ENCODE data around the gene CKM.

DNA sequence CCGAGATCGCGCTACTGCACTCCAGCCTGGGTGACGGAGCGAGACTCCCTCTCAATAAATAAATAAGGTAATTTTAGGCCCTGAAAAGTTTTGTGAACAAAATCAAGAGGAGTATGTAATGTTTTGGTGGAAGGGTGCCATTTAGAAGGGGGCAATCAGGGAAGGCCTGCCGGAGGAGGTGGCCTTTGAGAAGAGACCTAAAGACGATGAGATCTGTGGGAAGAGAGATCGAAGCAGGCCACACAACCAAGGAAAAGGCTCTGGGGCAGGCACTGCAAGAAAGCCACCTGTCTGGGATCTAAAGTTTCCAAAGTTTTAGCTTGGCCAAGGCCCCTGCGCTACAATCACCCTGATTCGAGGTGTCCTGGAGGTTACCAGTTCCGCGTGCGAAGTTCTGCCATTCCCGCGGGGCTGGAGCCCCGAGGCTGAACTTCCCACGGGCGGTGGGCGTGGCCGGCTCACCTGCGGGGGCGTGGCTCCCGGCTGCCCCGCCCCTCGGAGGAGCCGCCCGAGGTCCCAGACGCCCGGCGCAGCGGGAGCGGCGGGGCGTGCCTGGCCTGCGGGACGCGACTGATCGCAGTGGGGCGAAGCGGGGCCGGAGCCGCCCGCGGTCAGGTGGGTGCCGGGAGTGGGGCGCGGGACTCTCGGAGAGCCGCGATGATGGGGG, 17.7 kb upstream of the CKM start, which contains the start of gene KLC3:
- TF ChIP-seq, protein P1, sequence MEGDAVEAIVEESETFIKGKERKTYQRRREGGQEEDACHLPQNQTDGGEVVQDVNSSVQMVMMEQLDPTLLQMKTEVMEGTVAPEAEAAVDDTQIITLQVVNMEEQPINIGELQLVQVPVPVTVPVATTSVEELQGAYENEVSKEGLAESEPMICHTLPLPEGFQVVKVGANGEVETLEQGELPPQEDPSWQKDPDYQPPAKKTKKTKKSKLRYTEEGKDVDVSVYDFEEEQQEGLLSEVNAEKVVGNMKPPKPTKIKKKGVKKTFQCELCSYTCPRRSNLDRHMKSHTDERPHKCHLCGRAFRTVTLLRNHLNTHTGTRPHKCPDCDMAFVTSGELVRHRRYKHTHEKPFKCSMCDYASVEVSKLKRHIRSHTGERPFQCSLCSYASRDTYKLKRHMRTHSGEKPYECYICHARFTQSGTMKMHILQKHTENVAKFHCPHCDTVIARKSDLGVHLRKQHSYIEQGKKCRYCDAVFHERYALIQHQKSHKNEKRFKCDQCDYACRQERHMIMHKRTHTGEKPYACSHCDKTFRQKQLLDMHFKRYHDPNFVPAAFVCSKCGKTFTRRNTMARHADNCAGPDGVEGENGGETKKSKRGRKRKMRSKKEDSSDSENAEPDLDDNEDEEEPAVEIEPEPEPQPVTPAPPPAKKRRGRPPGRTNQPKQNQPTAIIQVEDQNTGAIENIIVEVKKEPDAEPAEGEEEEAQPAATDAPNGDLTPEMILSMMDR (IDR thresholded peaks at IDR 0.05; ENCODE audit: low read length), result no peak
- TF ChIP-seq EZH2 (IDR thresholded peaks at IDR 0.05; ENCODE audit: borderline replicate concordance, low read length), result no peak
